GM12874 (cell line): ENCODE measurements around the gene PCDH1.

Experiments used
- CTCF ChIP-seq: IDR thresholded peaks from 2 replicates; pipeline ENCODE4 v1.5.1; 2011; ENCODE audit warnings: low read depth, mild to moderate bottlenecking, control low read depth, low read length, moderate library complexity; ENCODE audit not compliant: insufficient read depth

The PCDH1 gene

GRCh38 chr5:141889282-141889871 lies 11.2 kb upstream of the PCDH1 start:
- TF ChIP-seq CTCF, result no peak

- no peak for TF ChIP-seq CTCF
Measured at GRCh38 chr5:141883892-141884318, 5.7 kb upstream of the PCDH1 start.

- no peak for TF ChIP-seq CTCF
Measured at GRCh38 chr5:141883184-141883891, 5.1 kb upstream of the PCDH1 start.

GRCh38 chr5:141882594-141883183 lies 4.5 kb upstream of the PCDH1 start:
- no peak for TF ChIP-seq CTCF

GRCh38 chr5:141881886-141882285 lies 3.7 kb upstream of the PCDH1 start:
- TF ChIP-seq CTCF, result no peak

- no peak for TF ChIP-seq CTCF
Measured at GRCh38 chr5:141880961-141881801, 3.0 kb upstream of the PCDH1 start.
